NOMO-1 treated with dmso at 0.1 percent for 144 hours (cell line): ENCODE data around the gene PPP2R5C.

Experiments
- DNase-seq: peaks from one replicate; lab custom pipeline; 2025; ENCODE audit not compliant: unreplicated experiment; lab: John Stamatoyannopoulos, UW

The PPP2R5C gene

GRCh38 chr14:101813171-101813759 is 51.8 kb downstream of the PPP2R5C start:
- DNase-seq = no peak

- no peak for DNase-seq
Measured at GRCh38 chr14:101813833-101814232, 52.3 kb downstream of the PPP2R5C start.

GRCh38 chr14:101814934-101815333 is 53.4 kb downstream of the PPP2R5C start:
- no peak for DNase-seq

GRCh38 chr14:101815994-101816393 is 54.5 kb downstream of the PPP2R5C start:
- no peak for DNase-seq

GRCh38 chr14:101817501-101818001 is 56.0 kb downstream of the PPP2R5C start:
- DNase-seq = no peak

GRCh38 chr14:101819251-101819990 is 57.9 kb downstream of the PPP2R5C start:
- no peak for DNase-seq

GRCh38 chr14:101820283-101820798 is 58.8 kb downstream of the PPP2R5C start:
- DNase-seq = no peak

- DNase-seq = no peak
Measured at GRCh38 chr14:101821528-101821927, 60.0 kb downstream of the PPP2R5C start.

- DNase-seq = no peak
Measured at GRCh38 chr14:101823066-101823465, 61.6 kb downstream of the PPP2R5C start.

GRCh38 chr14:101823511-101824120 is 62.1 kb downstream of the PPP2R5C start:
- no peak for DNase-seq

GRCh38 chr14:101824339-101824727 is 62.8 kb downstream of the PPP2R5C start:
- DNase-seq = no peak

- DNase-seq = no peak
Measured at GRCh38 chr14:101825797-101826196, 64.3 kb downstream of the PPP2R5C start.

- DNase-seq = no peak
Measured at GRCh38 chr14:101826351-101826750, 64.8 kb downstream of the PPP2R5C start.

GRCh38 chr14:101827286-101827685 is 65.8 kb downstream of the PPP2R5C start:
- DNase-seq = no peak

GRCh38 chr14:101828046-101828445 is 66.5 kb downstream of the PPP2R5C start:
- no peak for DNase-seq

- DNase-seq = no peak
Measured at GRCh38 chr14:101830271-101830670, 68.8 kb downstream of the PPP2R5C start.

GRCh38 chr14:101833045-101833444 is 71.5 kb downstream of the PPP2R5C start:
- no peak for DNase-seq

GRCh38 chr14:101834397-101834796 is 72.9 kb downstream of the PPP2R5C start:
- no peak for DNase-seq

GRCh38 chr14:101834800-101835547 is 73.5 kb downstream of the PPP2R5C start:
- DNase-seq = no peak

GRCh38 chr14:101835566-101835965 is 74.1 kb downstream of the PPP2R5C start:
- DNase-seq = no peak

GRCh38 chr14:101836135-101836534 is 74.6 kb downstream of the PPP2R5C start:
- DNase-seq = no peak
